HepG2 (cell line): Measurements from ENCODE around the gene TRIM37.

ENCODE experiments used
- CHD4 ChIP-seq: fragments of 200-600 bp; sonication (generic); IDR thresholded peaks from 2 replicates; pipeline ENCODE4 v1.7.0; 2017; ENCODE audit warnings: mild to moderate bottlenecking, low read length, borderline replicate concordance
- CTCF ChIP-seq: sonication (generic); formaldehyde crosslinking; IDR thresholded peaks from 2 replicates; pipeline ENCODE4 v1.5.0; 2020; ENCODE audit warnings: mild to moderate bottlenecking, missing genetic modification reagents, moderate library complexity
- HDAC6 ChIP-seq: fragments of 200-600 bp; sonication (generic); IDR thresholded peaks from 2 replicates; pipeline ENCODE4 v1.7.0; 2017; ENCODE audit warnings: mild to moderate bottlenecking, antibody characterized with exemption, low read length, low read depth
- ZNF772 ChIP-seq: sonication (generic); formaldehyde crosslinking; IDR thresholded peaks from 2 replicates; pipeline ENCODE4 v1.5.0; 2020; ENCODE audit warnings: mild to moderate bottlenecking, missing genetic modification reagents

- TF ChIP-seq CHD4, result no peak
- no peak for TF ChIP-seq HDAC6
- TF ChIP-seq ZNF772 (CRISPR knock-in tag), result no peak
- no peak for TF ChIP-seq CTCF
These were observed 80.3 kb downstream of the TRIM37 start for GRCh38 chr17:59026176-59026939.
